Measurements from ENCODE around the gene EHD4.

Gene EHD4

GRCh38 chr15:41852736-41853590 is 119.4 kb downstream of the EHD4 start:
- no peak for DNase-seq

- DNase-seq = no peak
These were observed 120.5 kb downstream of the EHD4 start for GRCh38 chr15:41851755-41852370.

- DNase-seq = no peak
These were observed 121.2 kb downstream of the EHD4 start for GRCh38 chr15:41851167-41851523.

GRCh38 chr15:41850482-41851166 is 121.7 kb downstream of the EHD4 start:
- DNase-seq = no peak

GRCh38 chr15:41849861-41850260 is 122.5 kb downstream of the EHD4 start:
- DNase-seq = no peak

GRCh38 chr15:41849204-41849603 is 123.2 kb downstream of the EHD4 start:
- DNase-seq = no peak

- no peak for DNase-seq
These were observed 123.7 kb downstream of the EHD4 start for GRCh38 chr15:41848631-41849030.

GRCh38 chr15:41847981-41848380 is 124.4 kb downstream of the EHD4 start:
- DNase-seq = no peak

GRCh38 chr15:41847206-41847605 is 125.2 kb downstream of the EHD4 start:
- no peak for DNase-seq

Data from effector CD8-positive, alpha-beta T cell (primary cell).